Psoas muscle (tissue), 8 donors: Measurements from ENCODE around the gene PDZD4. TPM values are rescaled to one million over a fixed set of nuclear protein-coding genes. Genes with fewer than 3 reads are reported as not detected.
A peak's percentile ranks its signal among the peaks of the same experiment; 100 is the strongest.
"Not testable (repeated sequence)": the region's sequence is repeated elsewhere in the genome, so short reads cannot be mapped to it uniquely, and the experiment has no call there.

Experiments
- ATAC-seq, 4 donors: fragments of 200-7000 bp; cut with Tn5 transposase; one replicate each; pipeline ENCODE4 v1.9.1; 2020; ENCODE audit warnings: moderate library complexity in 3 of 4, mild to moderate bottlenecking in 2 of 4
- DNase-seq, 2 donors: peaks; one replicate each; pipeline ENCODE4 v3.0.0-alpha.2; 2020
- H3K27ac ChIP-seq: fragments of 200-600 bp; one replicate; pipeline ENCODE4 v1.8.0; 2022
- H3K27me3 ChIP-seq, 3 donors: fragments of 200-600 bp in 1 of 3; one replicate each; pipeline versions ENCODE4 v1.6.1 to v1.8.0; 2013 to 2022; ENCODE audit warnings: low read length in 2 of 3, mild to moderate bottlenecking in 2 of 3, moderate library complexity in 1 of 3; ENCODE audit not compliant: insufficient read depth in 3 of 3
- H3K36me3 ChIP-seq, 2 donors: fragments of 200-600 bp in 1 of 2; one replicate each; pipeline versions ENCODE4 v1.6.1 to v1.8.0; 2013 to 2022; ENCODE audit warnings: low read depth in 1 of 2, mild to moderate bottlenecking in 1 of 2, moderate library complexity in 1 of 2; ENCODE audit not compliant: insufficient read depth in 1 of 2
- H3K4me1 ChIP-seq: fragments of 200-600 bp; one replicate; pipeline ENCODE4 v1.8.0; 2022
- H3K4me3 ChIP-seq: fragments of 200-600 bp; one replicate; pipeline ENCODE4 v1.8.0; 2022; ENCODE audit warnings: mild to moderate bottlenecking
- H3K9me3 ChIP-seq: fragments of 200-600 bp; one replicate; pipeline ENCODE4 v1.8.0; 2022
- WGBS, 3 donors: extraction: QIAGEN DNeasy Blood & Tissue Kit; methylation state at CpG; one replicate each; pipeline versions ENCODE4 v1.1.6 to v1.1.7; 2013; 5-methylcytosine and 5-hydroxymethylcytosine counted together
- intact Hi-C, 2 donors: fragments of 100-400 bp; cut with DNase I; formaldehyde crosslinking; loops; one replicate each; pipeline versions ENCODE4 v1.11.0 to v1.14.2; 2022
- polyA plus RNA-seq, 3 donors: library from polyadenylated mRNA; stranded (reverse); fragments of 200-250 nt; gene quantifications; one replicate each; pipeline ENCODE4 v1.2.3, GENCODE V29; 2013
- total RNA-seq, 4 donors: library from RNA; stranded (reverse); fragmentation: NEBNext Ultra II Directional in 2 of 4; extraction: Animal tissue kit (Norgen Biotek cat#: 25700) in 2 of 4; gene quantifications; one replicate each; pipeline versions ENCODE4 v1.2.1 to v1.2.4, GENCODE V29; 2021 to 2023
- TF ChIP-seq, protein P1 (sequence below): fragments of 200-600 bp; IDR thresholded peaks from one replicate; pipeline ENCODE4 v1.8.0; 2022; ENCODE audit warnings: antibody characterized with exemption
- donor health status: healthy with polysubstance abuse.
- donor health status: DM: no; HTN: no; CAD: no; lungs with moderate emphysema.
- donor health status: Bipolar disorder and iron deficiency.
- donor health status: healthy.
- donor health status: DM: yes; HTN: yes; CAD: no.
- donor health status: DM: no; HTN: no; CAD: no.
- donor health status: DM: no; HTN: no; CAD: no.
- donor health status: DM: yes; HTN: yes; CAD: no.

The PDZD4 gene
- total and polyA plus RNA-seq, 7 donors: 0.50 to 2.1 (median 1.3) TPM

DNA sequence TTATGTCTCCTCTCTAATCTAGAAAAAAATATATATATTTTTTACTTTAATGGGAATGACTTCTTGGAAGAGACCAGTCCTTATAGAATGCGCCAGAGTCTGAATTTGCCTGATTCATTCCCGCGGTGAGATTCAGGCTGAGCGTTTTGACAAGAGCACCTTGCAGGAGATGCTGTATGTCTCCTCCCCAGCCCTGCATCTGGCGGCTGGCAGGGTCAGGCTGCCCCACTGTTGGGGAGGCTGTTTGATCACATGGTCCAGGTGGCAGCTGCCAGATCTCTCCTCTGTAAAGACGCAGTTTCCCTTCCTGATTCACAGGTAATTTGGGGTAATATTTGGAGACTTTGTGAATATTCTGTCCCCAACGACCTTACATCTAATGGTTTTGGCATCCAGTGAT, 9.7 kb downstream of the PDZD4 start:
- TF ChIP-seq, protein P1, sequence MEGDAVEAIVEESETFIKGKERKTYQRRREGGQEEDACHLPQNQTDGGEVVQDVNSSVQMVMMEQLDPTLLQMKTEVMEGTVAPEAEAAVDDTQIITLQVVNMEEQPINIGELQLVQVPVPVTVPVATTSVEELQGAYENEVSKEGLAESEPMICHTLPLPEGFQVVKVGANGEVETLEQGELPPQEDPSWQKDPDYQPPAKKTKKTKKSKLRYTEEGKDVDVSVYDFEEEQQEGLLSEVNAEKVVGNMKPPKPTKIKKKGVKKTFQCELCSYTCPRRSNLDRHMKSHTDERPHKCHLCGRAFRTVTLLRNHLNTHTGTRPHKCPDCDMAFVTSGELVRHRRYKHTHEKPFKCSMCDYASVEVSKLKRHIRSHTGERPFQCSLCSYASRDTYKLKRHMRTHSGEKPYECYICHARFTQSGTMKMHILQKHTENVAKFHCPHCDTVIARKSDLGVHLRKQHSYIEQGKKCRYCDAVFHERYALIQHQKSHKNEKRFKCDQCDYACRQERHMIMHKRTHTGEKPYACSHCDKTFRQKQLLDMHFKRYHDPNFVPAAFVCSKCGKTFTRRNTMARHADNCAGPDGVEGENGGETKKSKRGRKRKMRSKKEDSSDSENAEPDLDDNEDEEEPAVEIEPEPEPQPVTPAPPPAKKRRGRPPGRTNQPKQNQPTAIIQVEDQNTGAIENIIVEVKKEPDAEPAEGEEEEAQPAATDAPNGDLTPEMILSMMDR: no peak
- intact Hi-C loops: no loop called here
- no peaks in the 10 kb centered on the region for H3K36me3 ChIP-seq
- no peak for ATAC-seq
- peaks cover 0 to 26% (median 2%) of the 10 kb centered on the region in 3 donors for H3K27me3 ChIP-seq
- no peak overlapping the region for H3K27ac ChIP-seq
- WGBS, 3 donors: 81 to 94% (median 84%) methylated on average over 7 of the region's 7 CpGs
- no peaks in the 10 kb centered on the region for H3K9me3 ChIP-seq
- DNase-seq: no peak
- H3K4me3 ChIP-seq: no peak overlapping the region
- H3K4me1 ChIP-seq: no peaks in the 10 kb centered on the region

DNA sequence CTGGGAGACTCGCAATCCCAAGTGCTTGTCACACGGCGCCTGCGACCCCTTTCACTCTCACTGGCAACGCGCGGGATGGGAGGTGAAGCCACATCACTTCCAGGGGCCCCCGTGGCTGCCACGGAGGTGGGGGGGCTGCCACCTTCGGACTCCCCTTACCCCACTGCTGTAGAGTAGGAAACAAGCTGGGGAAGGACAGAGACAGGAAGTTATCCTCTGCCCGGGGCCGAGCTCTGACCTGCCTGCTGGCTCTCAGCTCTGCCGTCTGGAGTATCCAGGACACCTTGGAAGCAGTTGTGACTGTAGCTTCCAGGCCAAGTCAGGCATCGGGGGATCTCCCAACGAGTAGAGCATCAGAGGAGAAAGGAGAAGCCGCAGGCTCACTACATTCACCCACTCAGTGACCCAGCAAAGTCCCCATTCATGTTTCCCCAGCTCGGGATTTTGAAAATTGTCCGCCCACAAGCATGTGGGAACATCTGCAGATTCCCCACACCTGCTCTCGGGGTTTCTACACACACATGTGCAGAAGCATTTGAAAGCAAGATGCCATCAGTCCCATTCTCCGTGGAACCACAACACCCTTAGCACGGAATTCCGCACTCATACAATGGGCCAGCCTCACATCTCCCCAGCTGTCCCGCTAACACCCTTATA, 10.8 kb downstream of the PDZD4 start:
- 30 to 43% (median 33%) methylated on average over 21 to 23 of the region's 23 CpGs for WGBS, 3 donors
- TF ChIP-seq, protein P1: no peak
- Histone ChIP-seq H3K4me3 (peak overlapping the region; percentile 62), H3K9me3 (no peaks in the 10 kb centered on the region), H3K27ac (no peak overlapping the region), H3K36me3 (no peaks in the 10 kb centered on the region), H3K4me1 (no peaks in the 10 kb centered on the region), H3K27me3 (peaks cover 0 to 27% (median 2%) of the 10 kb centered on the region in 3 donors)
- DNase-seq: peak in 1 of 2 donors; percentile 11
- ATAC-seq: peak in 2 of 4 donors; percentile 13 to 21
- intact Hi-C loops: no loop called here

DNA sequence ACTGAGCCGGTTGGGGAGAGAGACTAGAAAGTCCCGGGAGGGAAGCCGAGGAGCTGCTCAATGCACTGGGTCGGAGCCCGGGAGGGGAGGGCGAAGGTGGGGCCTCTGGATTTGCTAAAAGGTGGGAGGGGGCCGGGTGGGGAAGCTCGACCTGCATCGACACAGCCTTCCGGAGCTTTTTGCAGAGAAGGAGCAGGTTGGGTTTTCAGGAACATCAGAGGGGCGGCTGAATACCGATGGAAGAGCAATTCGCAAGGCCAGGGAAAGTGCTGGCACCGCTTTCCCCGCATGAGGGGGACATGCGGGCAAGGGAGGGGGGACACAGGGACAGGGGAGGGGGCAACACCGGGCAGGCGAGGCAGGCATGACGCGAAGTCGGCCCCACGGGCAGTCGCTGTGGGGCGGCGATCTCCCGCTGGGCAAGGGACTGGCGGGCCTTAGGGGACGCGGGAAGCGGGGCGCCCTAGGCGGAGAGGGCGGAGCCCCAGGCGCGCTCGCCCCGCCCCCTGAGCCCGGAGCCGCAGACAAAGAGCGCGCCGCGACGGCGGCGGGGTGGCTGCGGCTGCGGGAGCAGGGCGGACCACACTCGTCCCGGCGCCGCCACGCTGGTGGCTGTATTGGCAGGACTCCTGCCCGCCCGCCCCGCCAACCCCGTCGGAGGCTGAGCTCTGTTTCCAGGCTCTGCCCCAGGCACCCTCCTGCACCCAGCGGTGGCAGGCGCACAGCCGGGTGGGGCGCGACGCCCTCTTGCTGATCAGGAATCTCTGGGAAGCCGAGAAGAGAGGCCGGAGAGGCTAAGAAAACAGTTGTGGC, 11.6 kb downstream of the PDZD4 start:
- ATAC-seq (peak; percentile 58 to 81 (median 79)), DNase-seq (peak; percentile 31 to 61)
- Histone ChIP-seq H3K4me3 (peak overlapping the region; percentile 62), H3K9me3 (no peaks in the 10 kb centered on the region), H3K4me1 (no peaks in the 10 kb centered on the region), H3K36me3 (no peaks in the 10 kb centered on the region), H3K27me3 (peaks cover 0 to 23% (median 2%) of the 10 kb centered on the region in 3 donors), H3K27ac (no peak overlapping the region)
- TF ChIP-seq, protein P1: no peak
- intact Hi-C loops: no loop called here
- WGBS, 3 donors: 8 to 21% (median 18%) methylated on average over 12 to 65 of the region's 67 CpGs

DNA sequence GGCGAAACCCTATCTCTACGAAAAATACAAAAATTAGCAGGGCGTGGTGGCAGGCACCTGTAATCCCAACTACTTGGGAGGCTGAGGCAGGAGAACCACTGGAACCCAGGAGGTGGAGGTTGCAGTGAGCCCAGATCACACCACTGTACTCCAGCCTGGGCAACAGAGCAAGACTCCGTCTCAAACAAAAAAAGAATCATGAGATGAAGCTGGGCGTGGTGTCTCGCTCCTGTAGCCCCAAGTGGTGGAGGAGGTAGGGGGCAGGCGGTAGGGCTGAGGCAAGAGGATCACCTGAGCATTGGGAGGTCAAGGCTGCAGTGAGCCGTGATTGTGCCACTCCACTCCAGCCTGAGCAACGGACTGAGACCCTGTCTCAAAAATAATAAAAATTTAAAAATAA, 12.3 kb downstream of the PDZD4 start:
- DNase-seq, H3K9me3 ChIP-seq, intact Hi-C loops, H3K36me3 ChIP-seq, H3K4me1 ChIP-seq, H3K27ac ChIP-seq, ATAC-seq, H3K4me3 ChIP-seq: not testable (repeated sequence)
- WGBS, 3 donors: 89 to 95% (median 94%) methylated on average over 9 of the region's 9 CpGs
- H3K27me3 ChIP-seq: peaks cover 0 to 20% (median 2%) of the 10 kb centered on the region in 3 donors
